ENCODE measurements around the gene SMARCAL1.

DNA sequence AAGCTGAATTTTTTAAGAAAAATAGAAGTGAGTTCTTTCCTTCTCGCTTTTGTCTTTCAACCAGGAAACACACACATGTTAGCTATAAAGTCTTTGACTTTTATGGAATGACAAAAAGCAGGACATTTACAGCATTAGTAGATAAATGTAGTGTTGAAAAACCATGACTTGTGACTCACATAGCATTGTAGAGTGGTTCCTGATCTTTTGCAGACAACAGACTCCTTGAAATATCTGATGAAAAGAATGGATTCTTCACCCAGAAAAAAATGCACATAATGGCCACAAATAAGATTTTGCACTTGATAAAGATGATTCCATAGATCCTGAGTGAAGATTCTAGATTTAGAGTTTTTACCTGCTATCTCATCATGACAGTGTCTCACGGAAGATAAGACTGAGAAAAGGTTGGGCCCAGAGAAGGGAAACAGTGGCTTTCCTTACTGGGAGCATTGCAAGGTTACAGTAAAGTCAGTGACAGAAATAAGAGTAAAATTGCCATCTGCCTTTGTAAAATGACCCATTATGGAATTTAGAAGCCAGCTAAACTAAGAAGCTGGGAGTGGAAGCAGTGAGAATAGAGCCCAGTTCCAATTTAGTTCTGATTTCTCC, 14.0 kb downstream of the SMARCAL1 start:
- TF ChIP-seq, protein P1, sequence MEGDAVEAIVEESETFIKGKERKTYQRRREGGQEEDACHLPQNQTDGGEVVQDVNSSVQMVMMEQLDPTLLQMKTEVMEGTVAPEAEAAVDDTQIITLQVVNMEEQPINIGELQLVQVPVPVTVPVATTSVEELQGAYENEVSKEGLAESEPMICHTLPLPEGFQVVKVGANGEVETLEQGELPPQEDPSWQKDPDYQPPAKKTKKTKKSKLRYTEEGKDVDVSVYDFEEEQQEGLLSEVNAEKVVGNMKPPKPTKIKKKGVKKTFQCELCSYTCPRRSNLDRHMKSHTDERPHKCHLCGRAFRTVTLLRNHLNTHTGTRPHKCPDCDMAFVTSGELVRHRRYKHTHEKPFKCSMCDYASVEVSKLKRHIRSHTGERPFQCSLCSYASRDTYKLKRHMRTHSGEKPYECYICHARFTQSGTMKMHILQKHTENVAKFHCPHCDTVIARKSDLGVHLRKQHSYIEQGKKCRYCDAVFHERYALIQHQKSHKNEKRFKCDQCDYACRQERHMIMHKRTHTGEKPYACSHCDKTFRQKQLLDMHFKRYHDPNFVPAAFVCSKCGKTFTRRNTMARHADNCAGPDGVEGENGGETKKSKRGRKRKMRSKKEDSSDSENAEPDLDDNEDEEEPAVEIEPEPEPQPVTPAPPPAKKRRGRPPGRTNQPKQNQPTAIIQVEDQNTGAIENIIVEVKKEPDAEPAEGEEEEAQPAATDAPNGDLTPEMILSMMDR (IDR thresholded peaks at IDR 0.05) = no peak
- no peak for TF ChIP-seq POLR2A (IDR thresholded peaks at IDR 0.05)

All from Peyer's patch (tissue), 4 donors.